ENCODE data around the gene PKN1.

PKN1 gene

GRCh38 chr19:14515501-14516047 lies 82.5 kb downstream of the PKN1 start:
- no peaks in the 10 kb centered on the region for H3K27me3 ChIP-seq (ENCODE audit: insufficient read depth, poor library complexity, severe bottlenecking)
- TF ChIP-seq, protein P1, sequence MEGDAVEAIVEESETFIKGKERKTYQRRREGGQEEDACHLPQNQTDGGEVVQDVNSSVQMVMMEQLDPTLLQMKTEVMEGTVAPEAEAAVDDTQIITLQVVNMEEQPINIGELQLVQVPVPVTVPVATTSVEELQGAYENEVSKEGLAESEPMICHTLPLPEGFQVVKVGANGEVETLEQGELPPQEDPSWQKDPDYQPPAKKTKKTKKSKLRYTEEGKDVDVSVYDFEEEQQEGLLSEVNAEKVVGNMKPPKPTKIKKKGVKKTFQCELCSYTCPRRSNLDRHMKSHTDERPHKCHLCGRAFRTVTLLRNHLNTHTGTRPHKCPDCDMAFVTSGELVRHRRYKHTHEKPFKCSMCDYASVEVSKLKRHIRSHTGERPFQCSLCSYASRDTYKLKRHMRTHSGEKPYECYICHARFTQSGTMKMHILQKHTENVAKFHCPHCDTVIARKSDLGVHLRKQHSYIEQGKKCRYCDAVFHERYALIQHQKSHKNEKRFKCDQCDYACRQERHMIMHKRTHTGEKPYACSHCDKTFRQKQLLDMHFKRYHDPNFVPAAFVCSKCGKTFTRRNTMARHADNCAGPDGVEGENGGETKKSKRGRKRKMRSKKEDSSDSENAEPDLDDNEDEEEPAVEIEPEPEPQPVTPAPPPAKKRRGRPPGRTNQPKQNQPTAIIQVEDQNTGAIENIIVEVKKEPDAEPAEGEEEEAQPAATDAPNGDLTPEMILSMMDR (IDR thresholded peaks at IDR 0.05; ENCODE audit: insufficient read depth, low read length), result no peak
- TF ChIP-seq GABPA (IDR thresholded peaks at IDR 0.05; ENCODE audit: low read depth), result no peak
- TF ChIP-seq SPI1 (IDR thresholded peaks at IDR 0.05; ENCODE audit: borderline replicate concordance, low read depth), result no peak
- TF ChIP-seq POLR2AphosphoS5 (IDR thresholded peaks at IDR 0.05; ENCODE audit: low read depth), result no peak
- TF ChIP-seq, protein P2, sequence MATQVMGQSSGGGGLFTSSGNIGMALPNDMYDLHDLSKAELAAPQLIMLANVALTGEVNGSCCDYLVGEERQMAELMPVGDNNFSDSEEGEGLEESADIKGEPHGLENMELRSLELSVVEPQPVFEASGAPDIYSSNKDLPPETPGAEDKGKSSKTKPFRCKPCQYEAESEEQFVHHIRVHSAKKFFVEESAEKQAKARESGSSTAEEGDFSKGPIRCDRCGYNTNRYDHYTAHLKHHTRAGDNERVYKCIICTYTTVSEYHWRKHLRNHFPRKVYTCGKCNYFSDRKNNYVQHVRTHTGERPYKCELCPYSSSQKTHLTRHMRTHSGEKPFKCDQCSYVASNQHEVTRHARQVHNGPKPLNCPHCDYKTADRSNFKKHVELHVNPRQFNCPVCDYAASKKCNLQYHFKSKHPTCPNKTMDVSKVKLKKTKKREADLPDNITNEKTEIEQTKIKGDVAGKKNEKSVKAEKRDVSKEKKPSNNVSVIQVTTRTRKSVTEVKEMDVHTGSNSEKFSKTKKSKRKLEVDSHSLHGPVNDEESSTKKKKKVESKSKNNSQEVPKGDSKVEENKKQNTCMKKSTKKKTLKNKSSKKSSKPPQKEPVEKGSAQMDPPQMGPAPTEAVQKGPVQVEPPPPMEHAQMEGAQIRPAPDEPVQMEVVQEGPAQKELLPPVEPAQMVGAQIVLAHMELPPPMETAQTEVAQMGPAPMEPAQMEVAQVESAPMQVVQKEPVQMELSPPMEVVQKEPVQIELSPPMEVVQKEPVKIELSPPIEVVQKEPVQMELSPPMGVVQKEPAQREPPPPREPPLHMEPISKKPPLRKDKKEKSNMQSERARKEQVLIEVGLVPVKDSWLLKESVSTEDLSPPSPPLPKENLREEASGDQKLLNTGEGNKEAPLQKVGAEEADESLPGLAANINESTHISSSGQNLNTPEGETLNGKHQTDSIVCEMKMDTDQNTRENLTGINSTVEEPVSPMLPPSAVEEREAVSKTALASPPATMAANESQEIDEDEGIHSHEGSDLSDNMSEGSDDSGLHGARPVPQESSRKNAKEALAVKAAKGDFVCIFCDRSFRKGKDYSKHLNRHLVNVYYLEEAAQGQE (IDR thresholded peaks at IDR 0.05; ENCODE audit: insufficient replicate concordance, low read depth), result no peak
- no peak for DNase-seq (ENCODE audit: low read depth in 1 of 2, low spot score in 1 of 2)
- H3K27ac ChIP-seq (replicated peaks), result no peak overlapping the region
- H3K4me3 ChIP-seq (replicated peaks; ENCODE audit: insufficient read depth, low read length), result no peak overlapping the region

GRCh38 chr19:14516048-14516534 lies 83.0 kb downstream of the PKN1 start:
- H3K27me3 ChIP-seq (ENCODE audit: insufficient read depth, poor library complexity, severe bottlenecking), result no peaks in the 10 kb centered on the region
- DNase-seq (ENCODE audit: low read depth in 1 of 2, low spot score in 1 of 2), result no peak
- TF ChIP-seq, protein P2 (IDR thresholded peaks at IDR 0.05; ENCODE audit: insufficient replicate concordance, low read depth), result no peak
- peak overlapping the region; percentile 78; the same call in 1 of the 2 replicates for H3K4me3 ChIP-seq (replicated peaks; ENCODE audit: insufficient read depth, low read length)
- H3K27ac ChIP-seq (replicated peaks), result no peak overlapping the region

DNA sequence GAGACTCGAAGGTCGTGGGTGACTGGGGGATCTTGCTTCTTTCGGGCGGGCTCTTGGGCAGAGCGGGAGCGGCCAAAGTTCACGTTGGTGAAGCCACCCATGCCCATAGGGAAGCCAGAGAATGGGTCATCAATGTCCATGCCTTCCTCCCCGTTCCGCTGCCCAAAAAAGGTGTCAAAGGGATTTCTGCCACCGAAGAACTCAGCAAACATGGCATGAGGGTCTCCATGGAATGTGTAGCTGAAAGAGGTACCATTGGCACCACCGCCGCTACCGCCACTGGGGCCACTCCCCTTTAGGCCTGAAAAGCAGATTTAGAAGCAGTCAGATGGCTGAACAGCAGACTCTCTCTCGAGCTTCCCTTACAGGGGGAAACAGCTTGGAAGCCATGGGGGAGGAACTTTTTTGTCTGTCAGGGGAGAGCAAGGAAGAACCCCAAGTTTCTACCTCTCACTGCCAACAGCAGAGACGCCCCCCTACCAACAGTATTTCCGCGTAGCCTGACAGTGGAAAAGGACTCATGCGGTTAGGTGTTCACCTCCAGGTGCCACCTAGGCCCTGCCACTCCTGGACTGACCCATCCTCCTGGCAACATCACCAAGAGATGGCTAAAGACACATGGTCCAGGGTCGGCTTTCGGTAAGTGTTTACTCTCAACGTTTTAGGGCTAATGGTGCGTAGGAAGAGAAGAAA lies 83.8 kb downstream of the PKN1 start:
- Histone ChIP-seq H3K27me3 (ENCODE audit: insufficient read depth, poor library complexity, severe bottlenecking) (no peaks in the 10 kb centered on the region), H3K27ac (replicated peaks) (no peak overlapping the region), H3K4me3 (replicated peaks; ENCODE audit: insufficient read depth, low read length) (peak overlapping the region; percentile 78)
- no peak for DNase-seq (ENCODE audit: low read depth in 1 of 2, low spot score in 1 of 2)
- TF ChIP-seq GABPA (IDR thresholded peaks at IDR 0.05; ENCODE audit: low read depth), result no peak
- TF ChIP-seq, protein P2 (IDR thresholded peaks at IDR 0.05; ENCODE audit: insufficient replicate concordance, low read depth), result no peak
- no peak for TF ChIP-seq POLR2AphosphoS5 (IDR thresholded peaks at IDR 0.05; ENCODE audit: low read depth)
- TF ChIP-seq, protein P1 (IDR thresholded peaks at IDR 0.05; ENCODE audit: insufficient read depth, low read length), result no peak
- TF ChIP-seq SPI1 (IDR thresholded peaks at IDR 0.05; ENCODE audit: borderline replicate concordance, low read depth), result no peak

All from HL-60 (cell line).